Measurements from ENCODE around the gene RABGGTB.

DNA sequence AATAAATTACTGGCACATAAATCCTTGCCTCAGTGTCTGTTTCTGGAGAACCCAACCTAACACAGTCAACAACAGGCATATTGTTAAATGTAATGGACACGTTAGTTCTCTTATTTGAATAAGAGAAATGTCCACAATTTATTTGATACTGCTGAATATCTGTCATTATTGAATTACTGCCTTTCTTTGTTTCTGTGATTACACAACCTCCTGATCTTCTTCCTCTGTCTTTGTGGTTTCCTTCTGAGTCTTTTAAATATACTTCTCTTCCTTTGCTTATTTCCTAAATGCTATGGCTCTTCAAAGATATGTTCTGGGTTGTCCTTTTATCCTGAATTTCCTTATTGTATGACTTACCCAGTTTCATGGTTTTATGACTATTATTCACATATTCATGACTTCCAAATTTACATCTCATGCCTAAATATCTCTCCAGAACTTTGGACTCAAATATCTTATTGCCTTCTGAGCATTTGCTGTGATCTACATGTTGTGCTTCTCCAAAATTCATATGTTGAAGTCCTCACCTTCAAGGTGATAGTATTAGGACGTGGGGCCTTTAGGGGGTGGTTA, 50.6 kb downstream of the RABGGTB start:
- TF ChIP-seq, protein P1, sequence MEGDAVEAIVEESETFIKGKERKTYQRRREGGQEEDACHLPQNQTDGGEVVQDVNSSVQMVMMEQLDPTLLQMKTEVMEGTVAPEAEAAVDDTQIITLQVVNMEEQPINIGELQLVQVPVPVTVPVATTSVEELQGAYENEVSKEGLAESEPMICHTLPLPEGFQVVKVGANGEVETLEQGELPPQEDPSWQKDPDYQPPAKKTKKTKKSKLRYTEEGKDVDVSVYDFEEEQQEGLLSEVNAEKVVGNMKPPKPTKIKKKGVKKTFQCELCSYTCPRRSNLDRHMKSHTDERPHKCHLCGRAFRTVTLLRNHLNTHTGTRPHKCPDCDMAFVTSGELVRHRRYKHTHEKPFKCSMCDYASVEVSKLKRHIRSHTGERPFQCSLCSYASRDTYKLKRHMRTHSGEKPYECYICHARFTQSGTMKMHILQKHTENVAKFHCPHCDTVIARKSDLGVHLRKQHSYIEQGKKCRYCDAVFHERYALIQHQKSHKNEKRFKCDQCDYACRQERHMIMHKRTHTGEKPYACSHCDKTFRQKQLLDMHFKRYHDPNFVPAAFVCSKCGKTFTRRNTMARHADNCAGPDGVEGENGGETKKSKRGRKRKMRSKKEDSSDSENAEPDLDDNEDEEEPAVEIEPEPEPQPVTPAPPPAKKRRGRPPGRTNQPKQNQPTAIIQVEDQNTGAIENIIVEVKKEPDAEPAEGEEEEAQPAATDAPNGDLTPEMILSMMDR (IDR thresholded peaks at IDR 0.05), result no peak
- TF ChIP-seq POLR2A (IDR thresholded peaks at IDR 0.05), result no peak

Data from uterus (tissue), 2 donors.